Spleen (tissue), 11 donors: ENCODE data around the gene TBC1D22A. TPM values are rescaled to one million over a fixed set of nuclear protein-coding genes. Genes with fewer than 3 reads are reported as not detected.

Experiments used
- DNase-seq: peaks from one replicate; pipeline ENCODE4 v3.0.0-alpha.2; 2020
- H3K27ac ChIP-seq, 8 donors: fragments of 200-600 bp; sonication (generic) in 7 of 8; 1 replicate in 4 of 8; 2 replicates in 4 of 8; pipeline versions ENCODE4 v1.5.0 to v1.8.0; 2016 to 2021; ENCODE audit warnings: inconsistent platforms in 4 of 8, mild to moderate bottlenecking in 4 of 8, moderate library complexity in 1 of 8
- H3K27me3 ChIP-seq, 7 donors: fragments of 200-600 bp; sonication (generic) in 6 of 7; replicated peaks in 1 of 7; 1 replicate in 4 of 7; 2 replicates in 3 of 7; pipeline versions ENCODE4 v1.5.0 to v1.8.0; 2016 to 2021; ENCODE audit warnings: inconsistent platforms in 3 of 7, mild to moderate bottlenecking in 1 of 7
- H3K36me3 ChIP-seq, 6 donors: fragments of 200-600 bp; sonication (generic) in 5 of 6; 1 replicate in 4 of 6; 2 replicates in 2 of 6; pipeline versions ENCODE4 v1.5.0 to v1.8.0; 2016 to 2021; ENCODE audit warnings: inconsistent platforms in 2 of 6
- H3K4me1 ChIP-seq, 6 donors: fragments of 200-600 bp; sonication (generic) in 5 of 6; 1 replicate in 3 of 6; 2 replicates in 3 of 6; pipeline versions ENCODE4 v1.5.0 to v1.8.0; 2016 to 2021; ENCODE audit warnings: inconsistent platforms in 3 of 6
- H3K4me3 ChIP-seq, 8 donors: fragments of 200-600 bp; sonication (generic) in 7 of 8; 1 replicate in 4 of 8; 2 replicates in 4 of 8; pipeline versions ENCODE4 v1.5.0 to v1.8.0; 2016 to 2021; ENCODE audit warnings: inconsistent platforms in 4 of 8, mild to moderate bottlenecking in 4 of 8, moderate library complexity in 2 of 8
- H3K9me3 ChIP-seq, 8 donors: fragments of 200-600 bp; sonication (generic) in 7 of 8; 1 replicate in 4 of 8; 2 replicates in 4 of 8; pipeline versions ENCODE4 v1.5.0 to v1.8.0; 2016 to 2021; ENCODE audit warnings: inconsistent platforms in 4 of 8
- POLR2A ChIP-seq, 3 donors: fragments of 450-650 bp; IDR thresholded peaks; one replicate each; pipeline ENCODE4 v1.5.1; 2017; ENCODE audit warnings: antibody characterized with exemption in 3 of 3, mild to moderate bottlenecking in 1 of 3
- POLR2AphosphoS5 ChIP-seq, 3 donors: sonication (generic); formaldehyde crosslinking; IDR thresholded peaks; one replicate each; pipeline ENCODE4 v1.5.1; 2017; ENCODE audit warnings: antibody characterized with exemption in 3 of 3
- WGBS, 5 donors: extraction: QIAGEN DNeasy Blood & Tissue Kit in 3 of 5; methylation state at CpG; one replicate each; pipeline versions ENCODE4 v1.1.5 to v1.1.7; 2013 to 2018; 5-methylcytosine and 5-hydroxymethylcytosine counted together
- intact Hi-C: fragments of 100-400 bp; cut with DNase I; formaldehyde crosslinking; loops from one replicate; pipeline ENCODE4 v1.15.0; 2023; ENCODE audit warnings: low total_unique reads
- polyA plus RNA-seq, 3 donors: library from polyadenylated mRNA; stranded (reverse); fragments of 200-250 nt; gene quantifications; one replicate each; pipeline ENCODE4 v1.2.1, GENCODE V29; 2013
- total RNA-seq, 7 donors: library from RNA; depleted of rRNA in 3 of 7; stranded (reverse); fragments of >200 nt in 3 of 7; fragmentation: NEBNext Ultra II Directional in 4 of 7; extraction: Animal tissue kit (Norgen Biotek cat#: 25700) in 4 of 7; gene quantifications; one replicate each; pipeline versions ENCODE4 v1.1.0 to v1.2.1, GENCODE V29; 2016 to 2021
- TF ChIP-seq, protein P1 (sequence below), 11 experiments: fragments of 200-600 bp in 7 of 11; fragments of 450-650 bp in 4 of 11; sonication (generic) in 4 of 11; IDR thresholded peaks in 8 of 11; conservative IDR thresholded peaks in 3 of 11; 1 replicate in 7 of 11; 2 replicates in 4 of 11; pipeline versions ENCODE4 v1.4.0 to v1.8.0; 2016 to 2021; ENCODE audit warnings: antibody characterized with exemption in 11 of 11, inconsistent platforms in 4 of 11, mild to moderate bottlenecking in 1 of 11
- donor health status: healthy with polysubstance abuse.
- donor health status: DM: no; HTN: no; CAD: no; lungs with moderate emphysema.
- donor health status: DM: no; HTN: no; CAD: no.
- donor health status: Bipolar disorder and iron deficiency.
- donor health status: healthy.
- donor health status: DM: no; HTN: no; CAD: no.
- donor health status: DM: yes; HTN: yes; CAD: no.

The TBC1D22A gene
- total and polyA plus RNA-seq, 10 donors, result 17.2 to 66.9 (median 49.6) TPM

DNA sequence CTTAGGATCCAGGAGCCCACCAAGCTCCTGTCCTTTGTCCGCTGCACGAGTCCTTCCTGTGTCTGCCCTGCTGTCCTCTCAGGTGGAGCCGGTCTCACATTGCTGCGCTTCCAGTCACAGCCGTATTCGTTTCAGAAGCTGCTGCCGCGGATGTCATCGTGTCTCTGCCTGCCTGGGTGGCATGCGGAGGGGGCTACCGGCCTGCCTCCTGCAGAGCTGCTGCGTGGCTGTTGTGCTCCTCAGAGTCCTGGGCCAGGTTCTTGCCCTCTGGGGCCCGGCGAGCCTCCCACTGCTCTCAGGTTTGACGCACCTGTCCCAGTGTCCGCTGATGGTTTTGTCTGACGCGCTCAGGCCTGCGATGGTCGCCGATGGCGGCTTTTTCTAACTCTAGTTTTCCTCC is 254.2 kb downstream of the TBC1D22A start:
- intact Hi-C loops, result no loop called here
- H3K27ac ChIP-seq, result no peak overlapping the region
- no peak for DNase-seq
- WGBS, 5 donors, result 96 to 99% (median 98%) methylated on average over 22 of the region's 22 CpGs
- H3K4me1 ChIP-seq, result peaks cover 0 to 6% (median 0%) of the 10 kb centered on the region in 6 donors
- H3K4me3 ChIP-seq, result no peak overlapping the region
- peaks cover 0 to 81% (median 5%) of the 10 kb centered on the region in 6 donors for H3K36me3 ChIP-seq
- TF ChIP-seq POLR2AphosphoS5 (IDR thresholded peaks at IDR 0.05), result no peak
- TF ChIP-seq, protein P1, sequence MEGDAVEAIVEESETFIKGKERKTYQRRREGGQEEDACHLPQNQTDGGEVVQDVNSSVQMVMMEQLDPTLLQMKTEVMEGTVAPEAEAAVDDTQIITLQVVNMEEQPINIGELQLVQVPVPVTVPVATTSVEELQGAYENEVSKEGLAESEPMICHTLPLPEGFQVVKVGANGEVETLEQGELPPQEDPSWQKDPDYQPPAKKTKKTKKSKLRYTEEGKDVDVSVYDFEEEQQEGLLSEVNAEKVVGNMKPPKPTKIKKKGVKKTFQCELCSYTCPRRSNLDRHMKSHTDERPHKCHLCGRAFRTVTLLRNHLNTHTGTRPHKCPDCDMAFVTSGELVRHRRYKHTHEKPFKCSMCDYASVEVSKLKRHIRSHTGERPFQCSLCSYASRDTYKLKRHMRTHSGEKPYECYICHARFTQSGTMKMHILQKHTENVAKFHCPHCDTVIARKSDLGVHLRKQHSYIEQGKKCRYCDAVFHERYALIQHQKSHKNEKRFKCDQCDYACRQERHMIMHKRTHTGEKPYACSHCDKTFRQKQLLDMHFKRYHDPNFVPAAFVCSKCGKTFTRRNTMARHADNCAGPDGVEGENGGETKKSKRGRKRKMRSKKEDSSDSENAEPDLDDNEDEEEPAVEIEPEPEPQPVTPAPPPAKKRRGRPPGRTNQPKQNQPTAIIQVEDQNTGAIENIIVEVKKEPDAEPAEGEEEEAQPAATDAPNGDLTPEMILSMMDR (IDR thresholded peaks at IDR 0.05 in 8 of 11, conservative IDR thresholded peaks at IDR 0.05 in 3 of 11), result no peak
- no peak for TF ChIP-seq POLR2A (IDR thresholded peaks at IDR 0.05)
- H3K9me3 ChIP-seq, result peaks cover 0 to 20% (median 9%) of the 10 kb centered on the region in 8 donors
- no peaks in the 10 kb centered on the region for H3K27me3 ChIP-seq

DNA sequence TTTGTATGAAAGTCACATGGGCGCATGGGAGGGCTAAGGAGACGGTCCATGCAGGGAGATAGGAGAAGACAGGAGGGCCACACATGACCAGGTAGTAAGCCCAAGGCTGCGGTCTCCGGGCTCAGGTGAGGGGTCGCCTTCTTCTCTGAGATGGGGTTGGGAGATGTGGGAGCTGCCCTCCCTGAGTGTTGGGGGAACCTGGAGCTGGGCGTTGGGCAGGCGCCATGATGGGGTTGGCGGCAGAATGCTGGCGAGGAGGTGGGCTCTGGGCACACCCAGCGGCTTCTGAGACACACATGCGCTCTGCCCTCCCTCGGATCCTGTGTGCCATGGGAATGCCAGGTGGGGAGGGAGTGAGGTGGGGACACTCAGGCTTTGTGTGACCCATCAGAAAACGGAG is 254.8 kb downstream of the TBC1D22A start:
- H3K27me3 ChIP-seq, result no peaks in the 10 kb centered on the region
- H3K36me3 ChIP-seq, result peaks cover 0 to 77% (median 5%) of the 10 kb centered on the region in 6 donors
- DNase-seq, result no peak

DNA sequence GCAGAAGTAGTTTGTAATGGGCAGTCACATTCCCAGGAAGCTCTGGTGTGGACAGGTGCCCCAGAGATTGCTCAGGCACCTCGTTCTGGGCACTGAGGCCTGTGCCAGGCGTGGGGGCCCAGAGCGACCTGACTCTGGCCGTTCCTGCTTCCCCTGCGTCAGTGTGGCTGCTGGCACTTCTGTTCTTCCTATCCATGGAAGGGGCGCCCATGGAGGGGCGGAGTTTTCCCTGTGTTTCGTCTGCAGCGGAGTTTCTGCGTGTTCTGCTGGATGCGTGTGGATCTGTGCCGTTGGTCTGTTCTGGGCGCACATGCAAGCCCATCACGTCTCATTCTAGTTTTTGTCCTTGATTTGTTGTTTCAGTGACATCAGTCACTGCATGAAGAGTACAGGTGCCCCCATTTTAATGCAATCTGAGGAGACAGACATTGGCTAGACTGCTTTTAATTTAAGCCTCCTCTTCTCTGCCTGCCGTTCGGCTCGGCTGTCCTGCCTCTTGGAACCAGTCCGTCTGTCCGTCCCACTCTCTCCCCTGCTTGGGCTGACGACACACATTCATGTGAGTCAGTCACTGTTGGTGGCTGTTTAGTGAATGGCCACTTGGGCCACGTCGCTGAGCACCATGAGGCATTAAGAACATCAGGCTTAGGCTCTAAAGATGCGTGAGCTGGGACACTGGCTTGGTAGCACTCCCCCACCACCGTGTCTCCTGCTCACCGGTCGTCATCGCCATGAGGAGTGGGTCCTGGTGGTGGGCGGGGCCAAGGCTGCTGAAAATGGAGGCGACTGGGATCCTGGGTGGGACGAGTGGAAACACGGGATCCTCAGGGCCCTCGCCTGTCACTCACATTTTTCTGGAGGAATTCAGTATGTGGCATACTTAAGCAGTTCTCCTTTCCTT is 255.8 kb downstream of the TBC1D22A start:
- intact Hi-C loops, result no loop called here
- TF ChIP-seq POLR2A (IDR thresholded peaks at IDR 0.05), result no peak
- TF ChIP-seq, protein P1 (IDR thresholded peaks at IDR 0.05 in 8 of 11, conservative IDR thresholded peaks at IDR 0.05 in 3 of 11), result no peak
- no peak for TF ChIP-seq POLR2AphosphoS5 (IDR thresholded peaks at IDR 0.05)
- H3K36me3 ChIP-seq, result peaks cover 0 to 69% (median 5%) of the 10 kb centered on the region in 6 donors
- 92 to 96% (median 93%) methylated on average over 30 to 32 of the region's 32 CpGs for WGBS, 5 donors
- H3K27ac ChIP-seq, result no peak overlapping the region
- H3K27me3 ChIP-seq, result no peaks in the 10 kb centered on the region
- no peak for DNase-seq
- H3K9me3 ChIP-seq, result peaks cover 0 to 20% (median 9%) of the 10 kb centered on the region in 8 donors
- H3K4me1 ChIP-seq, result no peaks in the 10 kb centered on the region
- no peak overlapping the region for H3K4me3 ChIP-seq

More for the DNA sequence above, 254.8 kb downstream of the TBC1D22A start:
- Histone ChIP-seq H3K4me1 (peaks cover 0 to 1% (median 0%) of the 10 kb centered on the region in 6 donors), H3K27ac (no peak overlapping the region), H3K4me3 (no peak overlapping the region), H3K9me3 (peaks cover 0 to 20% (median 9%) of the 10 kb centered on the region in 8 donors)
- intact Hi-C loops, result no loop called here
- 89 to 96% (median 90%) methylated on average over 13 of the region's 13 CpGs for WGBS, 5 donors
- TF ChIP-seq POLR2AphosphoS5 (IDR thresholded peaks at IDR 0.05) (no peak), POLR2A (IDR thresholded peaks at IDR 0.05) (no peak)
- TF ChIP-seq, protein P1 (IDR thresholded peaks at IDR 0.05 in 8 of 11, conservative IDR thresholded peaks at IDR 0.05 in 3 of 11), result no peak
